Measurements from ENCODE around the gene CCDC27.

DNA sequence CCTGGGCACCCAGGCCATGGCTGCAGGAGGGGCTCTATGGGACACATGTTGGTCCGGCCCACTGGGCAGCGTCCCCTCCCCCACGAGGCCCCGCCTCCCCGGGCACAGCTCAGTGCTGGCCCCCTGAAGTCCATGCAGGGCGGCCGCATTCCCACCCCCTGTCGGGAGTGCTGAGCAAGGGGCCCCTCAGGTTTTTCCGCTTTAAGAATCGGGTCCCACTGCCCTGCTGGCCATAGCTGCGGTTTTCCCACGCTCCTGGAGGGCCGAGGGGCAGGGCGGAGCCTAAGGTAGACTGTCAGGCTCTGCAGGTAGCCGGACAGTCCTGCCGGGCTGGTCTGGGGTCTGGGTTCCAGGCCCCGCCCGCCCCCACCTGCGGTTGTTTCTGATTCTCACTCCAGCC lies 43.5 kb upstream of the CCDC27 start:
- TF ChIP-seq, protein P1, sequence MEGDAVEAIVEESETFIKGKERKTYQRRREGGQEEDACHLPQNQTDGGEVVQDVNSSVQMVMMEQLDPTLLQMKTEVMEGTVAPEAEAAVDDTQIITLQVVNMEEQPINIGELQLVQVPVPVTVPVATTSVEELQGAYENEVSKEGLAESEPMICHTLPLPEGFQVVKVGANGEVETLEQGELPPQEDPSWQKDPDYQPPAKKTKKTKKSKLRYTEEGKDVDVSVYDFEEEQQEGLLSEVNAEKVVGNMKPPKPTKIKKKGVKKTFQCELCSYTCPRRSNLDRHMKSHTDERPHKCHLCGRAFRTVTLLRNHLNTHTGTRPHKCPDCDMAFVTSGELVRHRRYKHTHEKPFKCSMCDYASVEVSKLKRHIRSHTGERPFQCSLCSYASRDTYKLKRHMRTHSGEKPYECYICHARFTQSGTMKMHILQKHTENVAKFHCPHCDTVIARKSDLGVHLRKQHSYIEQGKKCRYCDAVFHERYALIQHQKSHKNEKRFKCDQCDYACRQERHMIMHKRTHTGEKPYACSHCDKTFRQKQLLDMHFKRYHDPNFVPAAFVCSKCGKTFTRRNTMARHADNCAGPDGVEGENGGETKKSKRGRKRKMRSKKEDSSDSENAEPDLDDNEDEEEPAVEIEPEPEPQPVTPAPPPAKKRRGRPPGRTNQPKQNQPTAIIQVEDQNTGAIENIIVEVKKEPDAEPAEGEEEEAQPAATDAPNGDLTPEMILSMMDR (IDR thresholded peaks at IDR 0.05): no peak
- no peak for TF ChIP-seq EZH2 (IDR thresholded peaks at IDR 0.05)
- no peak for TF ChIP-seq EZH2phosphoT487 (IDR thresholded peaks at IDR 0.05)

Data from neural progenitor cell (in vitro differentiated cells).